PC-3 (cell line): Measurements from ENCODE around the gene MC1R. TPM values are rescaled to one million over a fixed set of nuclear protein-coding genes. Genes with fewer than 3 reads are reported as not detected.

Experiments used
- ATAC-seq: fragments of 200-7000 bp; cut with Tn5 transposase; 2 replicates; pipeline ENCODE4 v1.9.1; 2020; ENCODE audit warnings: mild to moderate bottlenecking, moderate library complexity
- BruUV-seq: library from RNA; stranded (reverse); fragments of 400-500 nt; replicated peaks from 2 replicates; lab custom pipeline; 2021; lab: Mats Ljungman, UMichigan
- CTCF ChIA-PET: fragments of 300-600 bp; sonication (Branson Sonifier 250); formaldehyde crosslinking; loops from one replicate; lab custom pipeline; 2022; ENCODE audit warnings: antibody characterized with exemption; lab: Charles Lee
- POLR2A ChIA-PET: fragments of 300-600 bp; sonication (Branson Sonifier 250); formaldehyde crosslinking; loops from one replicate; lab custom pipeline; 2022; ENCODE audit warnings: antibody characterized with exemption; ENCODE audit not compliant: unreplicated experiment; lab: Charles Lee
- DNase-seq: peaks from one replicate; pipeline ENCODE4 v3.0.0-alpha.2; 2015
- H2AFZ ChIP-seq: fragments of 300-600 bp; sonication (generic); 2 replicates; pipeline ENCODE4 v1.6.0; 2016; ENCODE audit warnings: antibody characterized with exemption, low read length
- H3F3A ChIP-seq: fragments of 300-600 bp; sonication (generic); one replicate; pipeline ENCODE4 v1.6.0; 2017; ENCODE audit warnings: antibody characterized with exemption, low read length, control low read depth, mild to moderate bottlenecking; ENCODE audit not compliant: unreplicated experiment
- H3K27ac ChIP-seq: fragments of 300-600 bp; sonication (generic); 2 replicates; pipeline ENCODE4 v1.5.1; 2016; ENCODE audit warnings: mild to moderate bottlenecking, low read length
- H3K27me3 ChIP-seq: fragments of 300-600 bp; sonication (generic); 2 replicates; pipeline ENCODE4 v1.6.1; 2016; ENCODE audit warnings: low read length, mixed read lengths
- H3K36me3 ChIP-seq: fragments of 300-600 bp; sonication (generic); 2 replicates; pipeline ENCODE4 v1.6.1; 2016; ENCODE audit warnings: low read depth, mixed run types, low read length, mixed read lengths
- H3K4me1 ChIP-seq: fragments of 300-600 bp; sonication (generic); 2 replicates; pipeline ENCODE4 v1.5.1; 2016; ENCODE audit warnings: low read length; ENCODE audit not compliant: insufficient read depth
- H3K4me2 ChIP-seq: fragments of 300-600 bp; sonication (generic); 2 replicates; pipeline ENCODE4 v1.6.0; 2016; ENCODE audit warnings: low read length
- H3K4me3 ChIP-seq: fragments of 300-600 bp; sonication (generic); 2 replicates; pipeline ENCODE4 v1.5.1; 2016; ENCODE audit warnings: mild to moderate bottlenecking, low read length, mixed read lengths
- H3K79me2 ChIP-seq: fragments of 300-600 bp; sonication (generic); 2 replicates; pipeline ENCODE4 v1.6.1; 2017; ENCODE audit warnings: low read length, mixed read lengths
- H3K9ac ChIP-seq: fragments of 300-600 bp; sonication (generic); 2 replicates; pipeline ENCODE4 v1.6.0; 2016; ENCODE audit warnings: mild to moderate bottlenecking, low read length
- H3K9me2 ChIP-seq: fragments of 300-600 bp; sonication (generic); replicated peaks from 2 replicates; pipeline ENCODE4 v1.6.1; 2016; ENCODE audit warnings: mixed run types, low read length, mixed read lengths
- H3K9me3 ChIP-seq: fragments of 300-600 bp; sonication (generic); 2 replicates; pipeline ENCODE4 v1.6.1; 2016; ENCODE audit warnings: low read length, mixed read lengths
- H4K20me1 ChIP-seq: fragments of 300-600 bp; sonication (generic); 2 replicates; pipeline ENCODE4 v1.6.1; 2016; ENCODE audit warnings: low read length, mixed read lengths
- CTCF ChIP-seq: fragments of 300-600 bp; sonication (generic); conservative IDR thresholded peaks from 2 replicates; pipeline ENCODE4 v1.5.1; 2017; ENCODE audit warnings: antibody characterized with exemption, low read depth, mild to moderate bottlenecking, low read length
- EZH2 ChIP-seq: fragments of 300-600 bp; sonication (generic); IDR thresholded peaks from one replicate; pipeline ENCODE4 v1.6.1; 2017; ENCODE audit warnings: antibody characterized with exemption, mild to moderate bottlenecking, low read length; ENCODE audit not compliant: unreplicated experiment
- EZH2phosphoT487 ChIP-seq: fragments of 300-600 bp; sonication (generic); IDR thresholded peaks from 2 replicates; pipeline ENCODE4 v1.6.1; 2018; ENCODE audit warnings: mild to moderate bottlenecking, antibody characterized with exemption, low read length, borderline replicate concordance
- intact Hi-C: fragments of 100-400 bp; cut with micrococcal nuclease; formaldehyde crosslinking; loops from 2 replicates; pipeline ENCODE4 v1.9.0; 2023
- total RNA-seq: library from RNA; depleted of rRNA; stranded (reverse); fragments of >200 nt; gene quantifications from 2 replicates; pipeline ENCODE4 v1.2.3, GENCODE V29; 2014

MC1R gene
- total RNA-seq, 1 experiment from 2014 or later, result 4.2 TPM

DNA sequence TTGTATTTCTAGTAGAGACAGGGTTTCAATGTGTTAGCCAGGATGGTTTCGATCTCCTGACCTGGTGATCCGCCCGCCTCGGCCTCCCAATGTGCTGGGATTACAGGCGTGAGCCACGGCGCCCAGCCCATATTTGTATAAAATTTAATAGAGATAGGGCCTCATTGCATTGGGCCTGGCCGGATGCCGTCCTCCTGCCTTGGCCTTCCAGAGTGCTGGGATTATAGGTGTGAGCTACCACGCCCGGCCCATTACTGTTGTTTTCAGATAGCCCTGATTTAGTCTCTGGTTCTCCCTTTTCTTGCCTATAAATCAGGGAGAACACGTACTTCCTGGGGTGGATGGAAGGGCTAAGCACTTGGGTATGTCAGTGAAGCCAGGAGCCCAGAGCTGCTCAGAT is 33.4 kb downstream of the MC1R start:
- Histone ChIP-seq H3K27me3 (no peaks in the 10 kb centered on the region), H2AFZ (no peak overlapping the region), H4K20me1 (no peaks in the 10 kb centered on the region), H3K9me2 (no peaks in the 10 kb centered on the region), H3K4me2 (no peak overlapping the region), H3K4me3 (no peak overlapping the region), H3K36me3 (no peaks in the 10 kb centered on the region), H3F3A (no peaks in the 10 kb centered on the region), H3K27ac (no peak overlapping the region), H3K79me2 (no peaks in the 10 kb centered on the region), H3K4me1 (peaks cover 4% of the 10 kb centered on the region; the same call in 1 of the 2 replicates), H3K9me3 (no peaks in the 10 kb centered on the region), H3K9ac (no peak overlapping the region)
- no peak for ATAC-seq
- ChIA-PET CTCF (no interaction called here), POLR2A (no interaction called here)
- TF ChIP-seq EZH2phosphoT487 (no peak), EZH2 (no peak), CTCF (no peak)
- no peak for DNase-seq
- BruUV-seq, result no TSS peak
- intact Hi-C loops, result no loop called here

GRCh38 chr16:89952551-89952950 is 33.9 kb downstream of the MC1R start:
- Histone ChIP-seq H3K27me3 (no peaks in the 10 kb centered on the region), H3K9ac (no peak overlapping the region), H3K36me3 (no peaks in the 10 kb centered on the region), H3F3A (no peaks in the 10 kb centered on the region), H3K27ac (no peak overlapping the region), H3K79me2 (no peaks in the 10 kb centered on the region), H3K4me1 (peaks cover 4% of the 10 kb centered on the region; the same call in 1 of the 2 replicates), H3K9me3 (no peaks in the 10 kb centered on the region), H3K4me2 (no peak overlapping the region), H4K20me1 (no peaks in the 10 kb centered on the region), H2AFZ (no peak overlapping the region), H3K9me2 (no peaks in the 10 kb centered on the region), H3K4me3 (no peak overlapping the region)
- no peak for TF ChIP-seq CTCF
- TF ChIP-seq EZH2phosphoT487, result no peak
- TF ChIP-seq EZH2, result no peak
- ChIA-PET CTCF (no interaction called here), POLR2A (no interaction called here)
- BruUV-seq, result no TSS peak
- ATAC-seq (no peak), DNase-seq (no peak)
- intact Hi-C loops, result no loop called here

DNA sequence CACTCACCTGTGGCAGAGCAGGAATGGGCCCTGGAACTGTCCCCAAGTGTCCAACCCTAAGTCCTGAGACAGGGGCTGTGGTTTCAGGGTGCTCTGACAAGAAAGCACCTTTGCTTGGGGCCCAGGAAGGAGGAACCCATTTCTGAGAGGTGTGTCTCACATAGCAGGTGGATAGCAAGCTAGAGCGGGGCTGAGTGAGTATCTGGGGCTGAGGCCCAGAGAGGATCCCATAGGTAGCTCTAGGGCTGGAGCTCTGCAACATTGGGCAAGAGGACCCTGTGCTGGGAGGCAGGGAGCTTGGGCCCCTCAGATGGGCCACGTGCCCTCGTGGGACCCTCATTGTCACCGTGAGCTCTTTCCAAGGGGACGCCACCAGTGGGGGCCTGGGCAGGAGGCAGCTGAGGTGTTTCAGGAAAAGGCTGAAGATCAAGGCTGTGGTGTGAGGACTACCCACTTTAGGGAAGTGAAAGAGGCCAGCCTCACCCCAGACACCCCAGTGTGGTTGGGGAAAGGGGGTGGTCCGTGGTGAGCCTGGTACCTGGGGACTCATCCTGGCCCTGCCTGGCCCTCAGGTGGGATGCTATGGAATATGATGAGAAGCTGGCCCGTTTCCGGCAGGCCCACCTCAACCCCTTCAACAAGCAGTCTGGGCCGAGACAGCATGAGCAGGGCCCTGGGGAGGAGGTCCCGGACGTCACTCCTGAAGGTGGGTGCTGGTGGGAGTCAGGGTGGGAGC is 35.2 kb downstream of the MC1R start:
- no peak for TF ChIP-seq CTCF
- TF ChIP-seq EZH2phosphoT487, result no peak
- no peak for TF ChIP-seq EZH2
- H3K27ac ChIP-seq, result no peak overlapping the region
- H3K9ac ChIP-seq, result no peak overlapping the region
- no peak for ATAC-seq
- 0 out of 2 replicates have a peak, but pooled peaks cover 4% of the 10 kb centered on the region for H3K4me1 ChIP-seq
- POLR2A ChIA-PET, result no interaction called here
- H3K36me3 ChIP-seq, result no peaks in the 10 kb centered on the region
- intact Hi-C loops, result no loop called here
- DNase-seq, result no peak
- no peaks in the 10 kb centered on the region for H4K20me1 ChIP-seq
- no peaks in the 10 kb centered on the region for H3K27me3 ChIP-seq
- no peak overlapping the region for H2AFZ ChIP-seq
- H3K4me2 ChIP-seq, result no peak overlapping the region
- H3K4me3 ChIP-seq, result no peak overlapping the region
- H3F3A ChIP-seq, result no peaks in the 10 kb centered on the region
- no peaks in the 10 kb centered on the region for H3K9me2 ChIP-seq
- BruUV-seq, result no TSS peak
- CTCF ChIA-PET, result no interaction called here
- H3K79me2 ChIP-seq, result no peaks in the 10 kb centered on the region
- no peaks in the 10 kb centered on the region for H3K9me3 ChIP-seq
